SK-N-SH (cell line): ENCODE results near the gene GKN1. TPM values are rescaled to one million over a fixed set of nuclear protein-coding genes. Genes with fewer than 3 reads are reported as not detected.

ENCODE experiments used
- CTCF ChIA-PET: fragments of 300-600, 350-600 bp; formaldehyde crosslinking; extraction: SDS; loops from one replicate; lab custom pipeline; 2021; lab: Yijun Ruan, JAX
- POLR2A ChIA-PET: fragments of 350-600 bp; sonication (Branson Sonifier 250); formaldehyde crosslinking; extraction: SDS; loops from one replicate; lab custom pipeline; 2020; ENCODE audit warnings: antibody characterized with exemption, inconsistent platforms; lab: Yijun Ruan, JAX
- DNase-seq: peaks from one replicate; pipeline ENCODE4 v3.0.0; 2012
- H2AFZ ChIP-seq: fragments of 200-600 bp; sonication (generic); 2 replicates; pipeline ENCODE4 v1.8.1; 2016; ENCODE audit warnings: antibody characterized with exemption, mild to moderate bottlenecking, low read depth
- H3F3A ChIP-seq: fragments of 200-600 bp; sonication (generic); replicated peaks from 2 replicates; pipeline ENCODE3; 2016; ENCODE audit warnings: antibody characterized with exemption, mild to moderate bottlenecking; ENCODE audit not compliant: insufficient read depth
- H3K27ac ChIP-seq, 2 experiments: fragments of 200-500 bp in 1 of 2; fragments of 200-600 bp in 1 of 2; sonication (Bioruptor generic) in 1 of 2; sonication (generic), shearing (Covaris generic) in 1 of 2; 2 replicates each; pipeline versions ENCODE4 v1.5.1 to v1.6.1; 2014 to 2016; ENCODE audit warnings: low read depth in 2 of 2, inconsistent platforms in 1 of 2, low read length in 1 of 2, mild to moderate bottlenecking in 1 of 2, mixed read lengths in 1 of 2
- H3K27me3 ChIP-seq: fragments of 200-600 bp; sonication (generic), shearing (Covaris generic); 2 replicates; pipeline ENCODE4 v1.6.1; 2016; ENCODE audit warnings: mixed run types; ENCODE audit not compliant: insufficient read depth
- H3K36me3 ChIP-seq, 2 experiments: fragments of 200-500 bp in 1 of 2; fragments of 200-600 bp in 1 of 2; sonication (Bioruptor generic) in 1 of 2; sonication (generic) in 1 of 2; replicated peaks in 1 of 2; 2 replicates each; pipeline versions ENCODE3 to v1.5.1; 2014 to 2016; ENCODE audit warnings: low read length in 1 of 2, mild to moderate bottlenecking in 1 of 2; ENCODE audit not compliant: insufficient read depth in 2 of 2, control insufficient read depth in 1 of 2
- H3K4me1 ChIP-seq, 2 experiments: fragments of 200-500 bp in 1 of 2; fragments of 200-600 bp in 1 of 2; sonication (Bioruptor generic) in 1 of 2; sonication (generic), shearing (Covaris generic) in 1 of 2; 2 replicates each; pipeline versions ENCODE4 v1.5.1 to v1.6.1; 2014 to 2016; ENCODE audit warnings: low read depth in 1 of 2, low read length in 1 of 2, mixed run types in 1 of 2; ENCODE audit not compliant: insufficient read depth in 2 of 2, control insufficient read depth in 1 of 2
- H3K4me2 ChIP-seq: fragments of 200-600 bp; sonication (generic), shearing (Covaris generic); 2 replicates; pipeline ENCODE4 v1.6.1; 2017; ENCODE audit warnings: mixed run types
- H3K4me3 ChIP-seq, 2 experiments: fragments of 200-500 bp in 1 of 2; fragments of 200-600 bp in 1 of 2; sonication (Bioruptor generic) in 1 of 2; sonication (generic), shearing (Covaris generic) in 1 of 2; 2 replicates each; pipeline versions ENCODE4 v1.5.1 to v1.8.1; 2014 to 2016; ENCODE audit warnings: low read depth in 2 of 2, inconsistent platforms in 1 of 2, low read length in 1 of 2, mild to moderate bottlenecking in 1 of 2, mixed read lengths in 1 of 2, moderate library complexity in 1 of 2
- H3K79me2 ChIP-seq: fragments of 200-600 bp; sonication (generic); 2 replicates; pipeline ENCODE4 v1.8.1; 2017; ENCODE audit warnings: mild to moderate bottlenecking; ENCODE audit not compliant: insufficient read depth
- H3K9ac ChIP-seq: fragments of 200-600 bp; sonication (generic); 2 replicates; pipeline ENCODE4 v1.6.1; 2017; ENCODE audit warnings: mixed run types
- H3K9me2 ChIP-seq: fragments of 200-600 bp; sonication (generic); 2 replicates; pipeline ENCODE4 v1.6.1; 2017; ENCODE audit warnings: mixed run types
- H3K9me3 ChIP-seq: fragments of 200-600 bp; sonication (generic); 2 replicates; pipeline ENCODE4 v1.6.1; 2017; ENCODE audit warnings: mixed run types, mild to moderate bottlenecking, moderate library complexity
- H4K20me1 ChIP-seq: fragments of 200-600 bp; sonication (generic); 2 replicates; pipeline ENCODE4 v1.6.1; 2017; ENCODE audit warnings: mild to moderate bottlenecking, mixed run types; ENCODE audit not compliant: insufficient read depth
- CHD2 ChIP-seq: fragments of 150-350 bp; IDR thresholded peaks from 2 replicates; pipeline ENCODE4 v1.6.1; 2018; ENCODE audit warnings: low read length; ENCODE audit not compliant: partially characterized antibody
- EP300 ChIP-seq, 2 experiments: IDR thresholded peaks; 2 replicates each; pipeline versions ENCODE4 v1.4.0 to v1.6.1; 2012; ENCODE audit warnings: borderline replicate concordance in 1 of 2, low read depth in 1 of 2, low read length in 1 of 2
- FOSL2 ChIP-seq: IDR thresholded peaks from 2 replicates; pipeline ENCODE4 v1.4.0; 2012; ENCODE audit warnings: low read depth, mild to moderate bottlenecking, moderate library complexity, borderline replicate concordance
- FOXM1 ChIP-seq: IDR thresholded peaks from 2 replicates; pipeline ENCODE4 v1.4.0; 2012; ENCODE audit warnings: low read depth, mild to moderate bottlenecking
- IRF3 ChIP-seq: fragments of 150-350 bp; IDR thresholded peaks from 2 replicates; pipeline ENCODE4 v1.6.1; 2016; ENCODE audit warnings: mild to moderate bottlenecking, low read depth, low read length
- JUND ChIP-seq: IDR thresholded peaks from 2 replicates; pipeline ENCODE4 v1.4.0; 2012
- MAX ChIP-seq: IDR thresholded peaks from 2 replicates; pipeline ENCODE4 v1.4.0; 2012; ENCODE audit warnings: low read depth
- MXI1 ChIP-seq: IDR thresholded peaks from 2 replicates; pipeline ENCODE4 v1.6.1; 2012; ENCODE audit warnings: mild to moderate bottlenecking, low read depth, low read length, improper control_type of control experiment
- NFIC ChIP-seq: IDR thresholded peaks from 2 replicates; pipeline ENCODE4 v1.4.0; 2012; ENCODE audit warnings: borderline replicate concordance
- POLR2AphosphoS5 ChIP-seq: IDR thresholded peaks from 2 replicates; pipeline ENCODE4 v1.6.1; 2012; ENCODE audit warnings: low read depth, low read length
- RAD21 ChIP-seq: IDR thresholded peaks from 2 replicates; pipeline ENCODE4 v1.6.1; 2012; ENCODE audit warnings: mild to moderate bottlenecking, low read length
- RFX5 ChIP-seq: IDR thresholded peaks from 2 replicates; pipeline ENCODE4 v1.6.1; 2012; ENCODE audit warnings: mild to moderate bottlenecking, improper control_type of control experiment, low read length
- RXRA ChIP-seq: IDR thresholded peaks from 2 replicates; pipeline ENCODE4 v1.4.0; 2012; ENCODE audit warnings: low read depth, mild to moderate bottlenecking, borderline replicate concordance
- TCF12 ChIP-seq: IDR thresholded peaks from 2 replicates; pipeline ENCODE4 v1.4.0; 2012
- TEAD4 ChIP-seq: IDR thresholded peaks from 2 replicates; pipeline ENCODE4 v1.4.0; 2012; ENCODE audit warnings: mild to moderate bottlenecking, borderline replicate concordance; ENCODE audit not compliant: insufficient read depth
- YY1 ChIP-seq: IDR thresholded peaks from 2 replicates; pipeline ENCODE4 v1.4.0; 2012; ENCODE audit warnings: low read depth, mild to moderate bottlenecking
- WGBS: methylation state at CpG from one replicate; pipeline ENCODE4 v1.1.6; 2017; ENCODE audit warnings: low lambda C conversion rate; 5-methylcytosine and 5-hydroxymethylcytosine counted together
- polyA plus RNA-seq, 3 experiments: library from polyadenylated mRNA; depleted of rRNA; stranded (reverse); fragments of >200 nt; gene quantifications; 2 replicates each; pipeline ENCODE4 v1.2.3, GENCODE V29; 2012
- TF ChIP-seq, protein P1 (sequence below): IDR thresholded peaks from 2 replicates; pipeline ENCODE4; 2012
- TF ChIP-seq, protein P2 (sequence below): IDR thresholded peaks from 2 replicates; pipeline ENCODE4 v1.4.0; 2012; ENCODE audit warnings: low read depth, borderline replicate concordance
- TF ChIP-seq, protein P3 (sequence below): IDR thresholded peaks from 2 replicates; pipeline ENCODE4 v1.6.1; 2012; ENCODE audit warnings: mild to moderate bottlenecking, low read depth, low read length, moderate library complexity

Gene GKN1
- polyA plus RNA-seq, 1 of the 3 experiments (the other 2 are of a cell fraction): not detected

DNA sequence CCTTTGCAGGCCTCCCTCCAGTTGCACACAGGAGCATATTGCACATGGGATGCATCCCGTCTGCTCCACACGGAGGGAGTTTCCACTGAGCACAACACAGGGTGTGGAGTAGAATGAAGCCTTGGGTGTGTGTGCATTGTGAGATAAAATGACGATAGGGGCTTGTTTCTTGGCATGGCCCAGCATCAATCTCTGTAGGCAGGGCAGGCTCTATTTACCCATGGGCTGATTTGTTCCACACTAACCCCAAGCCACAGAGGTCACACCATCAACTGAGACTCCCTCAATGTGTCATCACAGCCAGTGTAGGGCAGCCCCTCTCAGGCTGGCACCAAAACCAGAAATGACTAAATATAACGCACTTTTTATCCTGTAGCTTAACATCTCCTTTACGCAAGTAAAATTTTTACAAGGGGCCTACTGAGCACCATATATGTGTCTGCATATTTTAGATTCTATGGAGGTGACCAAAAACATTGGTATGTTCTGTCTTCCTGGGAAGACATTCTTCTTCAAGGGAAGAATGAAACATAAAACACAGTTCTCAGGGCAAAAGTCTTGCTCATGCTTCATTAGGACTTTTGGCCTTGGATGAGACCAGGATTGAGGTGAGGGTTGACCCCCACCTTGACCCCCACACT lies 2.7 kb upstream of the GKN1 start:
- WGBS: 19% methylated on average over 5 of the region's 5 CpGs
- H3K4me2 ChIP-seq: peak overlapping the region; percentile 3; the same call in 1 of the 2 replicates
- no peaks in the 10 kb centered on the region for H3K36me3 ChIP-seq
- DNase-seq: no peak
- H3K27me3 ChIP-seq: no peaks in the 10 kb centered on the region
- no peaks in the 10 kb centered on the region for H3K9me3 ChIP-seq
- H3K4me1 ChIP-seq: peaks cover 2 to 25% of the 10 kb centered on the region in 2 experiments; a peak in 3 of 4 replicates
- TF ChIP-seq POLR2AphosphoS5 (0 out of 2 replicates have a peak, but pooled peaks have one; percentile 21), RXRA (peak; percentile 75), TEAD4 (peak; percentile 66), MAX (0 out of 2 replicates have a peak, but pooled peaks have one; percentile 8), EP300 (IDR thresholded peaks at IDR 0.05; ENCODE audit: borderline replicate concordance in 1 of 2, low read depth in 1 of 2, low read length in 1 of 2) (peak in 1 of 2 experiments; percentile 62; a peak in 1 of 4 replicates), JUND (peak; percentile 70), YY1 (peak; percentile 48; the same call in 1 of the 2 replicates), CHD2 (no peak), FOSL2 (peak; percentile 41; the same call in 1 of the 2 replicates), NFIC (peak; percentile 72), TCF12 (peak; percentile 69; the same call in 1 of the 2 replicates), MXI1 (no peak), RFX5 (no peak)
- TF ChIP-seq, protein P1, sequence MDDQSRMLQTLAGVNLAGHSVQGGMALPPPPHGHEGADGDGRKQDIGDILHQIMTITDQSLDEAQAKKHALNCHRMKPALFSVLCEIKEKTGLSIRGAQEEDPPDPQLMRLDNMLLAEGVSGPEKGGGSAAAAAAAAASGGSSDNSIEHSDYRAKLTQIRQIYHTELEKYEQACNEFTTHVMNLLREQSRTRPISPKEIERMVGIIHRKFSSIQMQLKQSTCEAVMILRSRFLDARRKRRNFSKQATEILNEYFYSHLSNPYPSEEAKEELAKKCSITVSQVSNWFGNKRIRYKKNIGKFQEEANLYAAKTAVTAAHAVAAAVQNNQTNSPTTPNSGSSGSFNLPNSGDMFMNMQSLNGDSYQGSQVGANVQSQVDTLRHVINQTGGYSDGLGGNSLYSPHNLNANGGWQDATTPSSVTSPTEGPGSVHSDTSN: 0 out of 2 replicates have a peak, but pooled peaks have one; percentile 37
- H3K27ac ChIP-seq: peak overlapping the region; percentile 53 to 91; a peak in 3 of 4 replicates
- H3F3A ChIP-seq: peaks cover 29% of the 10 kb centered on the region
- CTCF ChIA-PET: no interaction called here
- peak overlapping the region; percentile 50; the same call in 1 of the 2 replicates for H3K9ac ChIP-seq
- no peak overlapping the region for H3K4me3 ChIP-seq
- H2AFZ ChIP-seq: peak overlapping the region; percentile 47; the same call in 1 of the 2 replicates
- H4K20me1 ChIP-seq: no peaks in the 10 kb centered on the region
- POLR2A ChIA-PET: no interaction called here
- no peaks in the 10 kb centered on the region for H3K9me2 ChIP-seq
- H3K79me2 ChIP-seq: no peaks in the 10 kb centered on the region

GRCh38 chr2:68974946-68975665 lies 670 bp downstream of the GKN1 start:
- ChIA-PET CTCF (interaction anchor here (0.7 to 1.6 kb wide), 3 partner anchors 24 to 332 kb away, joined by 3 to 4 read pairs (median 3); no protein-coding TSS in a partner anchor), POLR2A (no interaction called here)
- H3K9ac ChIP-seq: no peak overlapping the region
- H3K9me3 ChIP-seq: no peaks in the 10 kb centered on the region
- 77% methylated on average over 9 of the region's 9 CpGs for WGBS
- H3F3A ChIP-seq: peaks cover 29% of the 10 kb centered on the region
- H3K79me2 ChIP-seq: no peaks in the 10 kb centered on the region
- no peak overlapping the region for H2AFZ ChIP-seq
- H3K4me2 ChIP-seq: no peak overlapping the region
- H3K36me3 ChIP-seq: no peaks in the 10 kb centered on the region
- no peaks in the 10 kb centered on the region for H4K20me1 ChIP-seq
- H3K27ac ChIP-seq: no peak overlapping the region
- H3K9me2 ChIP-seq: no peaks in the 10 kb centered on the region
- H3K4me1 ChIP-seq: peaks cover 0 to 25% of the 10 kb centered on the region in 2 experiments; a peak in 3 of 4 replicates
- DNase-seq: no peak
- no peaks in the 10 kb centered on the region for H3K27me3 ChIP-seq
- no peak overlapping the region for H3K4me3 ChIP-seq
- no peak for TF ChIP-seq TEAD4
- no peak for TF ChIP-seq FOXM1
- TF ChIP-seq POLR2AphosphoS5: no peak
- no peak for TF ChIP-seq IRF3
- TF ChIP-seq, protein P2, sequence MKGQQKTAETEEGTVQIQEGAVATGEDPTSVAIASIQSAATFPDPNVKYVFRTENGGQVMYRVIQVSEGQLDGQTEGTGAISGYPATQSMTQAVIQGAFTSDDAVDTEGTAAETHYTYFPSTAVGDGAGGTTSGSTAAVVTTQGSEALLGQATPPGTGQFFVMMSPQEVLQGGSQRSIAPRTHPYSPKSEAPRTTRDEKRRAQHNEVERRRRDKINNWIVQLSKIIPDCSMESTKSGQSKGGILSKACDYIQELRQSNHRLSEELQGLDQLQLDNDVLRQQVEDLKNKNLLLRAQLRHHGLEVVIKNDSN: no peak
- no peak for TF ChIP-seq RAD21
- TF ChIP-seq, protein P3, sequence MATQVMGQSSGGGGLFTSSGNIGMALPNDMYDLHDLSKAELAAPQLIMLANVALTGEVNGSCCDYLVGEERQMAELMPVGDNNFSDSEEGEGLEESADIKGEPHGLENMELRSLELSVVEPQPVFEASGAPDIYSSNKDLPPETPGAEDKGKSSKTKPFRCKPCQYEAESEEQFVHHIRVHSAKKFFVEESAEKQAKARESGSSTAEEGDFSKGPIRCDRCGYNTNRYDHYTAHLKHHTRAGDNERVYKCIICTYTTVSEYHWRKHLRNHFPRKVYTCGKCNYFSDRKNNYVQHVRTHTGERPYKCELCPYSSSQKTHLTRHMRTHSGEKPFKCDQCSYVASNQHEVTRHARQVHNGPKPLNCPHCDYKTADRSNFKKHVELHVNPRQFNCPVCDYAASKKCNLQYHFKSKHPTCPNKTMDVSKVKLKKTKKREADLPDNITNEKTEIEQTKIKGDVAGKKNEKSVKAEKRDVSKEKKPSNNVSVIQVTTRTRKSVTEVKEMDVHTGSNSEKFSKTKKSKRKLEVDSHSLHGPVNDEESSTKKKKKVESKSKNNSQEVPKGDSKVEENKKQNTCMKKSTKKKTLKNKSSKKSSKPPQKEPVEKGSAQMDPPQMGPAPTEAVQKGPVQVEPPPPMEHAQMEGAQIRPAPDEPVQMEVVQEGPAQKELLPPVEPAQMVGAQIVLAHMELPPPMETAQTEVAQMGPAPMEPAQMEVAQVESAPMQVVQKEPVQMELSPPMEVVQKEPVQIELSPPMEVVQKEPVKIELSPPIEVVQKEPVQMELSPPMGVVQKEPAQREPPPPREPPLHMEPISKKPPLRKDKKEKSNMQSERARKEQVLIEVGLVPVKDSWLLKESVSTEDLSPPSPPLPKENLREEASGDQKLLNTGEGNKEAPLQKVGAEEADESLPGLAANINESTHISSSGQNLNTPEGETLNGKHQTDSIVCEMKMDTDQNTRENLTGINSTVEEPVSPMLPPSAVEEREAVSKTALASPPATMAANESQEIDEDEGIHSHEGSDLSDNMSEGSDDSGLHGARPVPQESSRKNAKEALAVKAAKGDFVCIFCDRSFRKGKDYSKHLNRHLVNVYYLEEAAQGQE: no peak
- no peak for TF ChIP-seq TCF12
